Measurements from ENCODE around the gene BEAN1.

The BEAN1 gene

GRCh38 chr16:66429290-66429962 is 2.3 kb downstream of the BEAN1 start:
- no peak for ATAC-seq
- TF ChIP-seq GLIS3 (CRISPR knock-in tag; IDR thresholded peaks at IDR 0.05) (no peak), OSR1 (CRISPR knock-in tag; IDR thresholded peaks at IDR 0.05) (no peak), ARNTL (CRISPR knock-in tag; IDR thresholded peaks at IDR 0.05; ENCODE audit: borderline replicate concordance, low read depth) (no peak), CSRNP3 (CRISPR knock-in tag; IDR thresholded peaks at IDR 0.05) (no peak), PATZ1 (CRISPR knock-in tag; IDR thresholded peaks at IDR 0.05; ENCODE audit: borderline replicate concordance) (no peak), ESRRG (CRISPR knock-in tag; IDR thresholded peaks at IDR 0.05) (no peak), ZFP30 (CRISPR knock-in tag; IDR thresholded peaks at IDR 0.05) (no peak), ZFP3 (CRISPR knock-in tag; IDR thresholded peaks at IDR 0.05) (no peak), ZNF565 (CRISPR knock-in tag; conservative IDR thresholded peaks at IDR 0.05; ENCODE audit: low read depth) (no peak), CSDC2 (CRISPR knock-in tag; IDR thresholded peaks at IDR 0.05) (no peak), ZC3H10 (CRISPR knock-in tag; IDR thresholded peaks at IDR 0.05) (no peak)

- no peak for TF ChIP-seq ZFP30 (CRISPR knock-in tag; IDR thresholded peaks at IDR 0.05)
- TF ChIP-seq GLIS3 (CRISPR knock-in tag; IDR thresholded peaks at IDR 0.05) = no peak
- no peak for TF ChIP-seq ZFP3 (CRISPR knock-in tag; IDR thresholded peaks at IDR 0.05)
- no peak for TF ChIP-seq RARB (CRISPR knock-in tag; IDR thresholded peaks at IDR 0.05)
- no peak for TF ChIP-seq CREB5 (CRISPR knock-in tag; IDR thresholded peaks at IDR 0.05; ENCODE audit: low read depth)
- no peak for TF ChIP-seq ESRRG (CRISPR knock-in tag; IDR thresholded peaks at IDR 0.05)
- TF ChIP-seq ZNF70 (CRISPR knock-in tag; IDR thresholded peaks at IDR 0.05) = no peak
- no peak for TF ChIP-seq POU6F1 (CRISPR knock-in tag; IDR thresholded peaks at IDR 0.05; ENCODE audit: borderline replicate concordance, low read depth)
- TF ChIP-seq TOX (CRISPR knock-in tag; IDR thresholded peaks at IDR 0.05; ENCODE audit: borderline replicate concordance) = no peak
- no peak for TF ChIP-seq BACH2 (CRISPR knock-in tag; IDR thresholded peaks at IDR 0.05; ENCODE audit: borderline replicate concordance)
- TF ChIP-seq TCF4 (CRISPR knock-in tag; IDR thresholded peaks at IDR 0.05; ENCODE audit: borderline replicate concordance) = no peak
- no peak for TF ChIP-seq PATZ1 (CRISPR knock-in tag; IDR thresholded peaks at IDR 0.05; ENCODE audit: borderline replicate concordance)
- TF ChIP-seq PPARA (CRISPR knock-in tag; IDR thresholded peaks at IDR 0.05; ENCODE audit: borderline replicate concordance) = no peak
- TF ChIP-seq ISL1 (CRISPR knock-in tag; IDR thresholded peaks at IDR 0.05) = no peak
- TF ChIP-seq ZNF565 (CRISPR knock-in tag; conservative IDR thresholded peaks at IDR 0.05; ENCODE audit: low read depth) = no peak
- TF ChIP-seq ARNTL (CRISPR knock-in tag; IDR thresholded peaks at IDR 0.05; ENCODE audit: borderline replicate concordance, low read depth) = no peak
- no peak for TF ChIP-seq ZNF8 (CRISPR knock-in tag; IDR thresholded peaks at IDR 0.05)
- no peak for TF ChIP-seq ZC3H10 (CRISPR knock-in tag; IDR thresholded peaks at IDR 0.05)
- no peak for TF ChIP-seq CSRNP3 (CRISPR knock-in tag; IDR thresholded peaks at IDR 0.05)
Measured at GRCh38 chr16:66430214-66430613, 3.1 kb downstream of the BEAN1 start.

More at GRCh38 chr16:66430214-66430613, 3.1 kb downstream of the BEAN1 start:
- no peak for ATAC-seq

All from SK-N-SH treated with all-trans-retinoic acid at 6 μM for 48 hours (cell line).